Lung (tissue), 12 donors: ENCODE measurements around the gene ANO9. TPM values are rescaled to one million over a fixed set of nuclear protein-coding genes. Genes with fewer than 3 reads are reported as not detected.

Source experiments
- ATAC-seq: fragments of 200-7000 bp; cut with Tn5 transposase; one replicate; pipeline ENCODE4 v1.9.1; 2020; ENCODE audit warnings: moderate number of reproducible peaks; ENCODE audit not compliant: insufficient read depth, low FRiP score
- DNase-seq, 3 donors: peaks; one replicate each; pipeline ENCODE4 v3.0.0-alpha.2; 2013 to 2017
- H3K27ac ChIP-seq, 2 donors: one replicate each; pipeline ENCODE4 v1.5.1; 2013; ENCODE audit warnings: mild to moderate bottlenecking in 2 of 2, moderate library complexity in 2 of 2, control low read depth in 1 of 2, inconsistent platforms in 1 of 2, low read depth in 1 of 2, low read length in 1 of 2
- H3K27me3 ChIP-seq, 3 donors: one replicate each; pipeline ENCODE4 v1.5.1; 2013; ENCODE audit warnings: low read length in 2 of 3; ENCODE audit not compliant: control insufficient read depth in 3 of 3, insufficient read depth in 3 of 3
- H3K36me3 ChIP-seq, 4 donors: one replicate each; pipeline ENCODE4 v1.5.1; 2013; ENCODE audit warnings: low read length in 4 of 4, mild to moderate bottlenecking in 1 of 4, moderate library complexity in 1 of 4; ENCODE audit not compliant: control insufficient read depth in 4 of 4, insufficient read depth in 4 of 4
- H3K4me1 ChIP-seq, 5 donors: one replicate each; pipeline ENCODE4 v1.5.1; 2013; ENCODE audit warnings: low read length in 5 of 5, mild to moderate bottlenecking in 2 of 5, moderate library complexity in 1 of 5; ENCODE audit not compliant: control insufficient read depth in 5 of 5, insufficient read depth in 5 of 5
- H3K4me3 ChIP-seq: one replicate; pipeline ENCODE4 v1.5.1; 2013; ENCODE audit warnings: mild to moderate bottlenecking, control low read depth, moderate library complexity
- H3K9ac ChIP-seq, 2 donors: one replicate each; pipeline ENCODE4 v1.5.1; 2013; ENCODE audit warnings: low read length in 2 of 2, control low read depth in 1 of 2; ENCODE audit not compliant: insufficient read depth in 1 of 2
- H3K9me3 ChIP-seq, 4 donors: one replicate each; pipeline ENCODE4 v1.5.1; 2013; ENCODE audit warnings: low read length in 3 of 4, mild to moderate bottlenecking in 1 of 4, moderate library complexity in 1 of 4; ENCODE audit not compliant: control insufficient read depth in 4 of 4, insufficient read depth in 3 of 4
- WGBS, 2 donors: extraction: QIAGEN DNeasy Blood & Tissue Kit; methylation state at CpG; one replicate each; pipeline ENCODE4 v1.1.7; 2013; 5-methylcytosine and 5-hydroxymethylcytosine counted together
- polyA plus RNA-seq, 2 donors: library from polyadenylated mRNA; stranded (reverse); fragments of 200-250 nt; gene quantifications; one replicate each; pipeline ENCODE4 v1.2.1, GENCODE V29; 2013
- total RNA-seq, 2 donors: library from RNA; depleted of rRNA in 1 of 2; stranded (reverse); fragments of >200 nt in 1 of 2; gene quantifications; one replicate each; pipeline ENCODE4 v1.2.1, GENCODE V29; 2014 to 2021
- TF ChIP-seq, protein P1 (sequence below): IDR thresholded peaks from 2 replicates; pipeline ENCODE4 v1.5.1; 2012; ENCODE audit warnings: mild to moderate bottlenecking; ENCODE audit errors: control extremely low read depth, extremely low read depth
- donor health status: control.
- donor health status: control.
- donor health status: Bipolar disorder and iron deficiency.
- donor health status: healthy.
- donor health status: DM: yes; HTN: yes; CAD: no.

The ANO9 gene
- total and polyA plus RNA-seq, 4 donors, result 5.8 to 18.6 (median 13.2) TPM

DNA sequence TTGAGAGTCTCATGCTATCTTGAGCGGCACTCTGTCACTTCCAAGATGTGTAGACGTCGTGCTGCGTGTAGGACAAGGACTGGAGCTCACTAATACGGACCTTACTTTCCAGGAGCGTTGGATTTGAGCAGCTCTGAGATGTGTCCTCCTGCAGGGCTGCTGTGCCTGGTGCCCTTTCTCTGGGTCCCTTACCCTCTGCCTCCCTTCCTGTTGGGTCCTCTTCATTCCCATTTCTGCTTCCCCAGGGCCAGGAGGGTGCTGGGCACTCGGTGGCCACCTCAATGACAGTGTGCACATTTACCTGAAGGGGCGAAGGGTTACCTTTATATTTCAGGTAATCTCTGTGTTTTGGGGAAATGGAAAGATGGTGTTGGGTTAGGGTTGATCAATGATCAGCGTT is 12.2 kb upstream of the ANO9 start:
- 89 to 92% methylated on average over 9 of the region's 9 CpGs for WGBS, 2 donors
- no peak for ATAC-seq

DNA sequence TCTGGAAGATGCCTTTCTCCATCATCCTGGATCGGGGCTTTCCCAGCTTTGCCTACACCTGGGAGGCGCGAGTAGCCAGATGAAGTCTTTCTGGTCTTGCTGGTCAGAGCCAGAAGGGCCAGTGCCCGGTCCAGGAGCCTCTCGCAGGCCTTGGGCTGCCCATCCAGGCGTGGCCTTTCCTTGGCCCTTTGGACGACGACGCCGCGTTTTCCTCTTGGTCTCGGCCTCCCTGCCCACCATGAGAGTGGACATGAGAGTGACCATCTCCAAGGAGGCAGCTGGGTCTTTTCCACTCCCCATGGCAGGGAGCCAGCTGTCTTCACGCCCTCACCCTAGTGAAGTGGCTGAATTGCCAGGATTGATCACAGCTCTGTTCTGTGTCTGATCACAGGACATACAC is 11.8 kb upstream of the ANO9 start:
- H3K4me1 ChIP-seq, result peaks cover 0 to 17% (median 7%) of the 10 kb centered on the region in 5 donors
- peaks cover 0 to 20% (median 11%) of the 10 kb centered on the region in 4 donors for H3K36me3 ChIP-seq
- H3K9me3 ChIP-seq, result no peaks in the 10 kb centered on the region
- 88 to 93% methylated on average over 13 of the region's 13 CpGs for WGBS, 2 donors
- H3K4me3 ChIP-seq, result no peak overlapping the region
- no peak for DNase-seq
- no peak for ATAC-seq
- H3K27ac ChIP-seq, result no peak overlapping the region
- TF ChIP-seq, protein P1, sequence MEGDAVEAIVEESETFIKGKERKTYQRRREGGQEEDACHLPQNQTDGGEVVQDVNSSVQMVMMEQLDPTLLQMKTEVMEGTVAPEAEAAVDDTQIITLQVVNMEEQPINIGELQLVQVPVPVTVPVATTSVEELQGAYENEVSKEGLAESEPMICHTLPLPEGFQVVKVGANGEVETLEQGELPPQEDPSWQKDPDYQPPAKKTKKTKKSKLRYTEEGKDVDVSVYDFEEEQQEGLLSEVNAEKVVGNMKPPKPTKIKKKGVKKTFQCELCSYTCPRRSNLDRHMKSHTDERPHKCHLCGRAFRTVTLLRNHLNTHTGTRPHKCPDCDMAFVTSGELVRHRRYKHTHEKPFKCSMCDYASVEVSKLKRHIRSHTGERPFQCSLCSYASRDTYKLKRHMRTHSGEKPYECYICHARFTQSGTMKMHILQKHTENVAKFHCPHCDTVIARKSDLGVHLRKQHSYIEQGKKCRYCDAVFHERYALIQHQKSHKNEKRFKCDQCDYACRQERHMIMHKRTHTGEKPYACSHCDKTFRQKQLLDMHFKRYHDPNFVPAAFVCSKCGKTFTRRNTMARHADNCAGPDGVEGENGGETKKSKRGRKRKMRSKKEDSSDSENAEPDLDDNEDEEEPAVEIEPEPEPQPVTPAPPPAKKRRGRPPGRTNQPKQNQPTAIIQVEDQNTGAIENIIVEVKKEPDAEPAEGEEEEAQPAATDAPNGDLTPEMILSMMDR, result no peak
- H3K9ac ChIP-seq, result no peak overlapping the region
- no peaks in the 10 kb centered on the region for H3K27me3 ChIP-seq

More for the DNA sequence above, 12.2 kb upstream of the ANO9 start:
- H3K36me3 ChIP-seq, result peaks cover 0 to 20% (median 11%) of the 10 kb centered on the region in 4 donors
- no peaks in the 10 kb centered on the region for H3K27me3 ChIP-seq
- H3K4me1 ChIP-seq, result peaks cover 0 to 15% (median 6%) of the 10 kb centered on the region in 5 donors
- H3K4me3 ChIP-seq, result no peak overlapping the region
- H3K9me3 ChIP-seq, result no peaks in the 10 kb centered on the region
- H3K27ac ChIP-seq, result no peak overlapping the region
- no peak for DNase-seq
- TF ChIP-seq, protein P1, result no peak
- no peak overlapping the region for H3K9ac ChIP-seq

GRCh38 chr11:452916-453527 is 11.2 kb upstream of the ANO9 start:
- peaks cover 0 to 20% (median 11%) of the 10 kb centered on the region in 4 donors for H3K36me3 ChIP-seq
- ATAC-seq (no peak), DNase-seq (no peak)
- peaks cover 0 to 21% (median 7%) of the 10 kb centered on the region in 5 donors for H3K4me1 ChIP-seq
- TF ChIP-seq, protein P1, result no peak
- H3K27ac ChIP-seq, result no peak overlapping the region
- no peaks in the 10 kb centered on the region for H3K9me3 ChIP-seq
- H3K4me3 ChIP-seq, result no peak overlapping the region
- H3K9ac ChIP-seq, result no peak overlapping the region
- H3K27me3 ChIP-seq, result no peaks in the 10 kb centered on the region
- 91 to 97% methylated on average over 19 of the region's 19 CpGs for WGBS, 2 donors

- 92 to 94% methylated on average over 12 of the region's 12 CpGs for WGBS, 2 donors
- no peak for ATAC-seq
- TF ChIP-seq, protein P1, result no peak
Observed at GRCh38 chr11:452203-452744, 10.5 kb upstream of the ANO9 start.

More at GRCh38 chr11:452203-452744, 10.5 kb upstream of the ANO9 start:
- no peaks in the 10 kb centered on the region for H3K9me3 ChIP-seq
- peaks cover 0 to 20% (median 10%) of the 10 kb centered on the region in 4 donors for H3K36me3 ChIP-seq
- DNase-seq, result no peak
- no peak overlapping the region for H3K9ac ChIP-seq
- no peak overlapping the region for H3K27ac ChIP-seq
- no peak overlapping the region for H3K4me3 ChIP-seq
- H3K27me3 ChIP-seq, result no peaks in the 10 kb centered on the region
- peaks cover 0 to 21% (median 7%) of the 10 kb centered on the region in 5 donors for H3K4me1 ChIP-seq
